H9 (cell line): Measurements from ENCODE around the gene PRR36. TPM values are rescaled to one million over a fixed set of nuclear protein-coding genes. Genes with fewer than 3 reads are reported as not detected.

Experiments used
- DNase-seq: peaks from one replicate; pipeline ENCODE4 v3.0.0-alpha.2; 2017
- H2AFZ ChIP-seq: one replicate; pipeline ENCODE4 v1.6.1; 2013; ENCODE audit warnings: mild to moderate bottlenecking, low read length, control low read depth, moderate library complexity
- H2AK5ac ChIP-seq: 2 replicates; pipeline ENCODE4 v1.6.1; 2013; ENCODE audit warnings: low read length, control low read depth, mixed read lengths; ENCODE audit not compliant: insufficient read length
- H2BK120ac ChIP-seq: one replicate; pipeline ENCODE4 v1.6.1; 2013; ENCODE audit warnings: low read depth, mild to moderate bottlenecking, low read length, control low read depth, inconsistent platforms; ENCODE audit not compliant: poor library complexity, severe bottlenecking
- H2BK12ac ChIP-seq: 2 replicates; pipeline ENCODE4 v1.6.1; 2013; ENCODE audit warnings: low read length, control low read depth, mixed read lengths, low read depth; ENCODE audit not compliant: insufficient read length
- H2BK15ac ChIP-seq: 2 replicates; pipeline ENCODE4 v1.6.1; 2013; ENCODE audit warnings: low read depth, low read length, control low read depth
- H2BK20ac ChIP-seq: one replicate; pipeline ENCODE4 v1.6.1; 2013; ENCODE audit warnings: low read depth, mild to moderate bottlenecking, low read length, control low read depth, inconsistent platforms; ENCODE audit not compliant: poor library complexity, severe bottlenecking
- H2BK5ac ChIP-seq: 2 replicates; pipeline ENCODE4 v1.6.1; 2013; ENCODE audit warnings: low read length, control low read depth, mixed read lengths; ENCODE audit not compliant: insufficient read length
- H3K14ac ChIP-seq: 2 replicates; pipeline ENCODE4 v1.6.1; 2013; ENCODE audit warnings: low read length, control low read depth; ENCODE audit not compliant: insufficient read depth
- H3K18ac ChIP-seq: 2 replicates; pipeline ENCODE4 v1.6.1; 2013; ENCODE audit warnings: low read depth, mild to moderate bottlenecking, mixed read lengths, low read length, control low read depth; ENCODE audit not compliant: insufficient read length
- H3K23ac ChIP-seq: 2 replicates; pipeline ENCODE4 v1.6.1; 2013; ENCODE audit warnings: low read length, control low read depth, mixed read lengths, low read depth; ENCODE audit not compliant: insufficient read length
- H3K23me2 ChIP-seq: 2 replicates; pipeline ENCODE4 v1.6.1; 2013; ENCODE audit warnings: low read depth, mild to moderate bottlenecking, mixed read lengths, low read length, control low read depth; ENCODE audit not compliant: insufficient read length, poor library complexity, severe bottlenecking
- H3K27ac ChIP-seq: 2 replicates; pipeline ENCODE4 v1.5.1; 2013; ENCODE audit warnings: low read length, control low read depth, mixed read lengths, low read depth; ENCODE audit not compliant: insufficient read length
- H3K27me3 ChIP-seq: 2 replicates; pipeline ENCODE4 v1.6.1; 2013; ENCODE audit warnings: low read length, control low read depth, inconsistent platforms; ENCODE audit not compliant: insufficient read depth
- H3K4ac ChIP-seq: 2 replicates; pipeline ENCODE4 v1.6.1; 2013; ENCODE audit warnings: low read depth, mild to moderate bottlenecking, control low read depth, inconsistent platforms, low read length, moderate library complexity
- H3K4me1 ChIP-seq: 2 replicates; pipeline ENCODE4 v1.6.1; 2013; ENCODE audit warnings: low read length, control low read depth, inconsistent platforms; ENCODE audit not compliant: insufficient read depth
- H3K4me2 ChIP-seq: 2 replicates; pipeline ENCODE4 v1.6.1; 2013; ENCODE audit warnings: low read length, control low read depth, mixed read lengths; ENCODE audit not compliant: insufficient read length, insufficient read depth
- H3K56ac ChIP-seq: 2 replicates; pipeline ENCODE4 v1.6.1; 2013; ENCODE audit warnings: low read depth, mild to moderate bottlenecking, mixed read lengths, low read length, control low read depth; ENCODE audit not compliant: insufficient read length
- H3K79me1 ChIP-seq: 2 replicates; pipeline ENCODE4 v1.6.1; 2013; ENCODE audit warnings: low read depth, mild to moderate bottlenecking, moderate library complexity, low read length, control low read depth, inconsistent platforms; ENCODE audit not compliant: insufficient read depth, poor library complexity, severe bottlenecking
- H3K79me2 ChIP-seq: 2 replicates; pipeline ENCODE4 v1.6.1; 2013; ENCODE audit warnings: low read length, control low read depth, inconsistent platforms; ENCODE audit not compliant: insufficient read depth
- H3K9ac ChIP-seq: 2 replicates; pipeline ENCODE4 v1.6.1; 2013; ENCODE audit warnings: low read length, control low read depth, mixed read lengths; ENCODE audit not compliant: insufficient read length; ENCODE audit errors: extremely low read depth
- H3K9me3 ChIP-seq: one replicate; pipeline ENCODE4 v1.6.1; 2013; ENCODE audit warnings: low read depth, low read length, inconsistent platforms; ENCODE audit not compliant: control insufficient read depth
- H3T11ph ChIP-seq: one replicate; pipeline ENCODE4 v1.6.1; 2013; ENCODE audit warnings: mild to moderate bottlenecking, low read length, control low read depth, inconsistent platforms
- H4K20me1 ChIP-seq: one replicate; pipeline ENCODE4 v1.6.1; 2013; ENCODE audit not compliant: control insufficient read depth, insufficient read length, insufficient read depth
- H4K5ac ChIP-seq: 2 replicates; pipeline ENCODE4 v1.6.1; 2013; ENCODE audit warnings: low read depth, mild to moderate bottlenecking, mixed read lengths, low read length, control low read depth; ENCODE audit not compliant: insufficient read length
- H4K8ac ChIP-seq: replicated peaks from 2 replicates; pipeline ENCODE4 v1.6.1; 2013; ENCODE audit warnings: low read length, control low read depth, mixed read lengths, low read depth; ENCODE audit not compliant: insufficient read length
- H4K91ac ChIP-seq: 2 replicates; pipeline ENCODE4 v1.6.1; 2013; ENCODE audit warnings: low read depth, mild to moderate bottlenecking, moderate library complexity, mixed read lengths, low read length, control low read depth; ENCODE audit not compliant: insufficient read length
- H3K27ac Mint-ChIP-seq, 3 experiments: 2 replicates in 2 of 3; 3 replicates in 1 of 3; pipeline ENCODE4 v1.8.0; 2020 to 2021; ENCODE audit warnings: mixed read lengths in 3 of 3, mild to moderate bottlenecking in 1 of 3, moderate library complexity in 1 of 3
- H3K27me3 Mint-ChIP-seq: 2 replicates; pipeline ENCODE4 v1.8.0; 2021; ENCODE audit warnings: low read depth, mild to moderate bottlenecking, moderate library complexity, mixed read lengths
- H3K36me3 Mint-ChIP-seq, 3 experiments: 2 replicates in 2 of 3; 3 replicates in 1 of 3; pipeline ENCODE4 v1.8.0; 2020 to 2021; ENCODE audit warnings: low read depth in 3 of 3, mixed read lengths in 3 of 3; ENCODE audit not compliant: insufficient read depth in 1 of 3
- H3K4me1 Mint-ChIP-seq, 2 experiments: 2 replicates each; pipeline ENCODE4 v1.8.0; 2020; ENCODE audit warnings: mixed read lengths in 2 of 2
- H3K4me3 Mint-ChIP-seq, 2 experiments: 2 replicates in 1 of 2; 3 replicates in 1 of 2; pipeline ENCODE4 v1.8.0; 2020 to 2021; ENCODE audit warnings: mild to moderate bottlenecking in 2 of 2, mixed read lengths in 2 of 2, moderate library complexity in 1 of 2
- H3K9me3 Mint-ChIP-seq, 2 experiments: 2 replicates in 1 of 2; 3 replicates in 1 of 2; pipeline ENCODE4 v1.8.0; 2020; ENCODE audit warnings: mild to moderate bottlenecking in 2 of 2, mixed read lengths in 2 of 2, moderate library complexity in 1 of 2
- WGBS: extraction: QIAGEN DNeasy Blood & Tissue Kit; methylation state at CpG from one replicate; pipeline ENCODE4 v1.1.7; 2013; ENCODE audit warnings: missing lambda C conversion rate, low lambda C conversion rate, mixed read lengths; ENCODE audit not compliant: insufficient read length; ENCODE audit errors: extremely low coverage; 5-methylcytosine and 5-hydroxymethylcytosine counted together
- total RNA-seq: library from RNA; stranded (reverse); gene quantifications from 2 replicates; pipeline ENCODE4 v1.2.1, GENCODE V29; 2021
- TF ChIP-seq, protein P1 (sequence below): fragments of 200-600 bp; sonication (generic); conservative IDR thresholded peaks from 3 replicates; pipeline ENCODE4 v1.8.0; 2021; ENCODE audit warnings: antibody characterized with exemption, mild to moderate bottlenecking

Gene PRR36
- total RNA-seq, 1 experiment from 2014 or later, result 20.4 TPM

DNA sequence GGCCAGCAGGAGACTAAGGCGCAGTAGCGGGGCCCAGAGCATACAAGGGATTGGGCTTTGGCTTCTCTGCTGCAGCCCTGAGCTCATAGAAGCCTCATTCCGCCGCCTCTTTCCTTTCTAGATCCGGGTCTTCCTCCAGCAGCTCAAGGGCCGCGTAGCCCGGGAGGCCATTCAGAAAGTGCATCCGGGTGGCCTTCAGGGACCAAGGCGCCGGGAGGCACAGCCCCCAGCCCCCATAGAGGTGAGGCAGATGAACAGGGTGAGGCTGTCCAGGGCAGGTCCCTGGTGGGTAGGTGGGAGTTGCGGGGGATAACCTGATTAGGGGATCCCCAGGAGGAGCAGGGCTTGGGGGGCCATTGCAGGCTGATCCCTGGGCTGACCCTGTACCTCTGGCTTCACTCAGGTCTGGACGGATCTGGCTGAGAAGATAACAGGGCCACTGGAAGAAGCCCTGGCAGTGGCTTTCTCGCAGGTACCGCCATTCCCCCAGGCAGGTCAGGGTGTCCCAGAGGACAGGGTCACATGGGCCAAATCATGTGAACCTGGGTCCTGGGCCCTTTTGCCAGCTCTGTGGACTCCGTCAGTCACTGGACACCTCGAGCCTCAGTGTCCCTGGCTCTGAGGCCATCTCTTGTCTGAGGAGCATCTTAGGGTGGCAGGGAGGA, 47.2 kb upstream of the PRR36 start:
- TF ChIP-seq, protein P1, sequence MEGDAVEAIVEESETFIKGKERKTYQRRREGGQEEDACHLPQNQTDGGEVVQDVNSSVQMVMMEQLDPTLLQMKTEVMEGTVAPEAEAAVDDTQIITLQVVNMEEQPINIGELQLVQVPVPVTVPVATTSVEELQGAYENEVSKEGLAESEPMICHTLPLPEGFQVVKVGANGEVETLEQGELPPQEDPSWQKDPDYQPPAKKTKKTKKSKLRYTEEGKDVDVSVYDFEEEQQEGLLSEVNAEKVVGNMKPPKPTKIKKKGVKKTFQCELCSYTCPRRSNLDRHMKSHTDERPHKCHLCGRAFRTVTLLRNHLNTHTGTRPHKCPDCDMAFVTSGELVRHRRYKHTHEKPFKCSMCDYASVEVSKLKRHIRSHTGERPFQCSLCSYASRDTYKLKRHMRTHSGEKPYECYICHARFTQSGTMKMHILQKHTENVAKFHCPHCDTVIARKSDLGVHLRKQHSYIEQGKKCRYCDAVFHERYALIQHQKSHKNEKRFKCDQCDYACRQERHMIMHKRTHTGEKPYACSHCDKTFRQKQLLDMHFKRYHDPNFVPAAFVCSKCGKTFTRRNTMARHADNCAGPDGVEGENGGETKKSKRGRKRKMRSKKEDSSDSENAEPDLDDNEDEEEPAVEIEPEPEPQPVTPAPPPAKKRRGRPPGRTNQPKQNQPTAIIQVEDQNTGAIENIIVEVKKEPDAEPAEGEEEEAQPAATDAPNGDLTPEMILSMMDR, result no peak
- Histone ChIP-seq H2AK5ac (no peak overlapping the region), H4K5ac (no peak overlapping the region), H3K9me3 (no peaks in the 10 kb centered on the region), H3K79me2 (no peaks in the 10 kb centered on the region), H3K4ac (no peak overlapping the region), H3K56ac (no peak overlapping the region), H4K20me1 (no peaks in the 10 kb centered on the region), H2BK5ac (no peak overlapping the region), H2BK20ac (no peak overlapping the region), H2AFZ (no peak overlapping the region), H3T11ph (no peak overlapping the region), H3K23ac (no peak overlapping the region), H2BK120ac (no peak overlapping the region), H3K9ac (no peak overlapping the region), H3K79me1 (no peaks in the 10 kb centered on the region), H3K18ac (no peak overlapping the region), H2BK12ac (no peak overlapping the region), H3K27ac (no peak overlapping the region), H4K91ac (no peak overlapping the region), H3K14ac (no peak overlapping the region), H3K23me2 (peaks cover 14% of the 10 kb centered on the region), H4K8ac (no peak overlapping the region), H3K27me3 (peaks cover 7% of the 10 kb centered on the region; the same call in 1 of the 2 replicates), H3K4me2 (peak overlapping the region; percentile 28), H2BK15ac (no peak overlapping the region), H3K4me1 (0 out of 2 replicates have a peak, but pooled peaks cover 3% of the 10 kb centered on the region)
- H3K36me3 Mint-ChIP-seq, result peaks cover 7 to 13% (median 12%) of the 10 kb centered on the region in 3 experiments; a peak in 5 of 7 replicates
- H3K27ac Mint-ChIP-seq, result no peak overlapping the region
- peak overlapping the region; percentile 65 to 84 for H3K4me3 Mint-ChIP-seq
- peaks cover 21 to 26% of the 10 kb centered on the region in 2 experiments for H3K4me1 Mint-ChIP-seq
- peaks cover 31% of the 10 kb centered on the region for H3K27me3 Mint-ChIP-seq
- no peaks in the 10 kb centered on the region; a peak in 1 of 5 replicates for H3K9me3 Mint-ChIP-seq
- DNase-seq, result no peak
- no CpG with 5 or more reads among the region's 17 CpGs for WGBS
